ENCODE data around the gene FAM236B. TPM values are rescaled to one million over a fixed set of nuclear protein-coding genes. Genes with fewer than 3 reads are reported as not detected.
"Not testable (repeated sequence)": the region's sequence is repeated elsewhere in the genome, so short reads cannot be mapped to it uniquely, and the experiment has no call there.

FAM236B gene
- total and polyA plus RNA-seq, 2 donors (not counting 1 experiment from before 2014, with no cell fraction given): not detected

DNA sequence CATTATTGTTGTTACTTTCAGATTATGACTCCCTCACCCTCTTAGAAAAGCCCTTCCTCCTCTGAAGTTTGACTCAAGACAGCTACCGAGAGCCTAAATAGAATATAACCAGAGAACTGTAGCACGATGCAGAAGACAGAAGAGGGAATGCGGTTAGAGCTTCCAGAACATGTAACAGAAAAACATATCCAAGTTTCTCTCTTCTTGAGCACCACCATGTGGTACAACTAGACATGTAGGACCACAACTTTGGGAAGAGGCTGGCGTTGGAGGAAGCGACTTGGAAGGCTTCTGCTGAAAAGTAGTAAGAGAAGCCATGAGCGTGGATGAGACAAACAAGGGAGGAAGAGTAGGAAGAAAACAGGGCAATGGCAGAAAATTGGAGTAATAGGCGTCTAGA is 36.9 kb downstream of the FAM236B start:
- DNase-seq; ATAC-seq (ENCODE audit: low read depth); CTCF ChIA-PET; H3K79me2 ChIP-seq (ENCODE audit: control insufficient read depth, insufficient read depth, low read length); H3K4me1 ChIP-seq (ENCODE audit: control insufficient read depth in 2 of 2, insufficient read depth in 2 of 2, low read length in 2 of 2); H3K9me3 ChIP-seq (ENCODE audit: control extremely low read depth in 1 of 3, control insufficient read depth in 2 of 3, insufficient read depth in 1 of 3, low read length in 2 of 3); H3K27ac ChIP-seq (ENCODE audit: low read length in 2 of 2); POLR2A ChIA-PET; H2AFZ ChIP-seq (ENCODE audit: insufficient read depth, low read depth, low read length, poor library complexity, severe bottlenecking); H4K20me1 ChIP-seq (ENCODE audit: control insufficient read depth, insufficient read depth, low read length, poor library complexity, severe bottlenecking); H3K9ac ChIP-seq (ENCODE audit: low read length); intact Hi-C loops (cut with micrococcal nuclease); H3K4me1 Mint-ChIP-seq; H3K4me2 ChIP-seq (replicated peaks; ENCODE audit: low read depth, low read length, poor library complexity, severe bottlenecking); H3K27me3 Mint-ChIP-seq; H3K27ac Mint-ChIP-seq; H3K9me3 Mint-ChIP-seq (ENCODE audit: insufficient read depth); H3K36me3 ChIP-seq (replicated peaks in 1 of 2; ENCODE audit: control extremely low read depth in 1 of 2, control insufficient read depth in 1 of 2, extremely low read depth in 1 of 2, insufficient read depth in 2 of 2, low read length in 1 of 2); H3K4me3 Mint-ChIP-seq; H3K4me3 ChIP-seq (ENCODE audit: control extremely low read depth in 1 of 5, extremely low read depth in 1 of 5, insufficient read depth in 1 of 5, low read depth in 2 of 5, low read length in 4 of 5); H3K27me3 ChIP-seq (replicated peaks in 1 of 4; ENCODE audit: control extremely low read depth in 1 of 4, control insufficient read depth in 3 of 4, insufficient read depth in 4 of 4, low read length in 3 of 4): not testable (repeated sequence)
- no CpG with 5 or more reads among the region's 7 CpGs for WGBS (ENCODE audit: insufficient coverage)

DNA sequence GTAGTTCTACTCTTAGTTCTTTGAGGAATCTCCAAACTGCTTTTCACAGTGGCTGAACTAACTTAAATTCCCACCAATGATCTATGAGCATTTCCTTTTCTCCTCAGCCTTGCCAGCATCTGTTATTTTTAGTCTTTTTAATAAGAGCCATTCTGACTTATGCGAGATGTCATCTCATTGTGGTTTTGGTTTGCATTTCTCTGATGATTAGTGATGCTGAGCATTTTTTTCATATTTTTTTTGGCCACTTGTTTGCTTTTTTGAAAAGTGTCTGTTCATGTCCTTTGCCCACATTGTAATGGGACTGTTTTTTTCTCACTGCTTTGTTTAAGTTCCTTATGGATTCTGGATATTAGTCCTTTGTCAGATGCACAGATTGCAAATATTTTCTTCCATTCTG is 46.9 kb downstream of the FAM236B start:
- Histone ChIP-seq H3K4me1 (ENCODE audit: control insufficient read depth in 2 of 2, insufficient read depth in 2 of 2, low read length in 2 of 2) (no peaks in the 10 kb centered on the region), H4K20me1 (ENCODE audit: control insufficient read depth, insufficient read depth, low read length, poor library complexity, severe bottlenecking) (no peaks in the 10 kb centered on the region), H2AFZ (ENCODE audit: insufficient read depth, low read depth, low read length, poor library complexity, severe bottlenecking) (no peak overlapping the region), H3K27ac (ENCODE audit: low read length in 2 of 2) (no peak overlapping the region), H3K9ac (ENCODE audit: low read length) (no peak overlapping the region), H3K36me3 (replicated peaks in 1 of 2; ENCODE audit: control extremely low read depth in 1 of 2, control insufficient read depth in 1 of 2, extremely low read depth in 1 of 2, insufficient read depth in 2 of 2, low read length in 1 of 2) (no peaks in the 10 kb centered on the region), H3K4me2 (replicated peaks; ENCODE audit: low read depth, low read length, poor library complexity, severe bottlenecking) (no peak overlapping the region), H3K79me2 (ENCODE audit: control insufficient read depth, insufficient read depth, low read length) (no peaks in the 10 kb centered on the region), H3K9me3 (ENCODE audit: control extremely low read depth in 1 of 3, control insufficient read depth in 2 of 3, insufficient read depth in 1 of 3, low read length in 2 of 3) (no peaks in the 10 kb centered on the region), H3K27me3 (replicated peaks in 1 of 4; ENCODE audit: control extremely low read depth in 1 of 4, control insufficient read depth in 3 of 4, insufficient read depth in 4 of 4, low read length in 3 of 4) (peaks cover 0 to 3% (median 0%) of the 10 kb centered on the region in 4 experiments), H3K4me3 (ENCODE audit: control extremely low read depth in 1 of 5, extremely low read depth in 1 of 5, insufficient read depth in 1 of 5, low read depth in 2 of 5, low read length in 4 of 5) (no peak overlapping the region)
- Mint-ChIP-seq H3K27me3 (peaks cover 12% of the 10 kb centered on the region), H3K9me3 (ENCODE audit: insufficient read depth) (no peaks in the 10 kb centered on the region), H3K4me3 (no peak overlapping the region), H3K4me1 (no peaks in the 10 kb centered on the region), H3K27ac (no peak overlapping the region)
- intact Hi-C loops (cut with micrococcal nuclease): no loop called here
- POLR2A ChIA-PET: no interaction called here
- WGBS (ENCODE audit: insufficient coverage): no CpG with 5 or more reads among the region's 1 CpG
- CTCF ChIA-PET: interaction anchor here (0.6 kb wide), 1 partner anchor 772 kb away, joined by 3 read pairs; no protein-coding TSS in a partner anchor
- no peak for ATAC-seq (ENCODE audit: low read depth)
- TF ChIP-seq, protein P1, sequence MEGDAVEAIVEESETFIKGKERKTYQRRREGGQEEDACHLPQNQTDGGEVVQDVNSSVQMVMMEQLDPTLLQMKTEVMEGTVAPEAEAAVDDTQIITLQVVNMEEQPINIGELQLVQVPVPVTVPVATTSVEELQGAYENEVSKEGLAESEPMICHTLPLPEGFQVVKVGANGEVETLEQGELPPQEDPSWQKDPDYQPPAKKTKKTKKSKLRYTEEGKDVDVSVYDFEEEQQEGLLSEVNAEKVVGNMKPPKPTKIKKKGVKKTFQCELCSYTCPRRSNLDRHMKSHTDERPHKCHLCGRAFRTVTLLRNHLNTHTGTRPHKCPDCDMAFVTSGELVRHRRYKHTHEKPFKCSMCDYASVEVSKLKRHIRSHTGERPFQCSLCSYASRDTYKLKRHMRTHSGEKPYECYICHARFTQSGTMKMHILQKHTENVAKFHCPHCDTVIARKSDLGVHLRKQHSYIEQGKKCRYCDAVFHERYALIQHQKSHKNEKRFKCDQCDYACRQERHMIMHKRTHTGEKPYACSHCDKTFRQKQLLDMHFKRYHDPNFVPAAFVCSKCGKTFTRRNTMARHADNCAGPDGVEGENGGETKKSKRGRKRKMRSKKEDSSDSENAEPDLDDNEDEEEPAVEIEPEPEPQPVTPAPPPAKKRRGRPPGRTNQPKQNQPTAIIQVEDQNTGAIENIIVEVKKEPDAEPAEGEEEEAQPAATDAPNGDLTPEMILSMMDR (IDR thresholded peaks at IDR 0.05): no peak
- TF ChIP-seq EZH2 (IDR thresholded peaks at IDR 0.05; ENCODE audit: borderline replicate concordance, insufficient read depth, low read depth, low read length, poor library complexity, severe bottlenecking): no peak
- DNase-seq: no peak

DNA sequence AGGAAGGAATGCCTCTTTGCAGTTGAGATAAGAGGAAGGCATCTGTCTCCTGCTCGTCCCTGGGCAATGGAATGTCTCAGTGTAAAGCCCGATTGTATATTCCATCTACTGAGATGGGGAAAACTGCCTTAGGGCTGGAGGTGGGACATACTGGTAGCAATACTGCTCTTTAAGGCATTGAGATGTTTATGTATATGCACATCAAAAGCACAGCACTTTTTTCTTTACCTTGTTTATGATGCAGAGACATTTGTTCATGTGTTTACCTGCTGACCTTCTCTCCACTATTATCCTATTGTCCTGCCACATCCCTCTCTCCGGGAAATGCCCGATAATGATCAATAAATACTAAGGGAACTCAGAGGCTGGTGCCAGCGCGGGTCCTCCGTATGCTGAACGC is 48.8 kb downstream of the FAM236B start:
- H3K36me3 ChIP-seq (replicated peaks in 1 of 2; ENCODE audit: control extremely low read depth in 1 of 2, control insufficient read depth in 1 of 2, extremely low read depth in 1 of 2, insufficient read depth in 2 of 2, low read length in 1 of 2); H3K9me3 Mint-ChIP-seq (ENCODE audit: insufficient read depth); CTCF ChIA-PET; H3K79me2 ChIP-seq (ENCODE audit: control insufficient read depth, insufficient read depth, low read length); POLR2A ChIA-PET; H4K20me1 ChIP-seq (ENCODE audit: control insufficient read depth, insufficient read depth, low read length, poor library complexity, severe bottlenecking); ATAC-seq (ENCODE audit: low read depth); H3K27me3 ChIP-seq (replicated peaks in 1 of 4; ENCODE audit: control extremely low read depth in 1 of 4, control insufficient read depth in 3 of 4, insufficient read depth in 4 of 4, low read length in 3 of 4); H3K9ac ChIP-seq (ENCODE audit: low read length); intact Hi-C loops (cut with micrococcal nuclease); H3K4me1 ChIP-seq (ENCODE audit: control insufficient read depth in 2 of 2, insufficient read depth in 2 of 2, low read length in 2 of 2); DNase-seq; H3K4me3 Mint-ChIP-seq; H3K4me3 ChIP-seq (ENCODE audit: control extremely low read depth in 1 of 5, extremely low read depth in 1 of 5, insufficient read depth in 1 of 5, low read depth in 2 of 5, low read length in 4 of 5); H3K27ac ChIP-seq (ENCODE audit: low read length in 2 of 2); H3K27ac Mint-ChIP-seq; H2AFZ ChIP-seq (ENCODE audit: insufficient read depth, low read depth, low read length, poor library complexity, severe bottlenecking); H3K4me1 Mint-ChIP-seq; H3K4me2 ChIP-seq (replicated peaks; ENCODE audit: low read depth, low read length, poor library complexity, severe bottlenecking); H3K9me3 ChIP-seq (ENCODE audit: control extremely low read depth in 1 of 3, control insufficient read depth in 2 of 3, insufficient read depth in 1 of 3, low read length in 2 of 3): not testable (repeated sequence)
- no CpG with 5 or more reads among the region's 8 CpGs for WGBS (ENCODE audit: insufficient coverage)
- peaks cover 12% of the 10 kb centered on the region for H3K27me3 Mint-ChIP-seq
